Kidney (tissue), 14 donors: ENCODE data around the gene AGR3. TPM values are rescaled to one million over a fixed set of nuclear protein-coding genes. Genes with fewer than 3 reads are reported as not detected.
A peak's percentile ranks its signal among the peaks of the same experiment; 100 is the strongest.

ENCODE experiments used
- DNase-seq, 5 donors: peaks; one replicate each; pipeline ENCODE4 v3.0.0-alpha.2; 2013 to 2020
- FAIRE-seq: peaks from 2 replicates; lab custom pipeline; 2012; peaks lifted over from hg19 to GRCh38; lab: Jason Lieb, UNC
- H3K27ac ChIP-seq, 2 donors: one replicate each; pipeline ENCODE4 v1.7.0; 2013; ENCODE audit warnings: low read depth in 2 of 2, low read length in 2 of 2, inconsistent platforms in 1 of 2
- H3K27me3 ChIP-seq: one replicate; pipeline ENCODE4 v1.7.1; 2013; ENCODE audit warnings: low read length, inconsistent platforms; ENCODE audit not compliant: control insufficient read depth, insufficient read depth
- H3K36me3 ChIP-seq, 3 donors: one replicate each; pipeline versions ENCODE4 v1.7.0 to v1.7.1; 2013; ENCODE audit warnings: low read length in 3 of 3, control low read depth in 1 of 3, inconsistent platforms in 1 of 3; ENCODE audit not compliant: insufficient read depth in 3 of 3, control insufficient read depth in 2 of 3
- H3K4me1 ChIP-seq, 3 donors: one replicate each; pipeline versions ENCODE4 v1.7.0 to v1.7.1; 2013; ENCODE audit warnings: low read length in 3 of 3, inconsistent platforms in 1 of 3, low read depth in 1 of 3; ENCODE audit not compliant: control insufficient read depth in 2 of 3, insufficient read depth in 2 of 3
- H3K4me3 ChIP-seq, 3 donors: one replicate each; pipeline versions ENCODE4 v1.7.0 to v1.8.1; 2013; ENCODE audit warnings: low read length in 3 of 3, control low read depth in 1 of 3, inconsistent platforms in 1 of 3
- H3K9ac ChIP-seq, 3 donors: one replicate each; pipeline versions ENCODE4 v1.7.0 to v1.7.1; 2013; ENCODE audit warnings: low read length in 3 of 3, control low read depth in 1 of 3, inconsistent platforms in 1 of 3
- H3K9me3 ChIP-seq, 3 donors: one replicate each; pipeline versions ENCODE4 v1.7.0 to v1.7.1; 2013; ENCODE audit warnings: low read length in 3 of 3, control low read depth in 1 of 3, inconsistent platforms in 1 of 3; ENCODE audit not compliant: control insufficient read depth in 2 of 3, insufficient read depth in 1 of 3
- CTCF ChIP-seq: IDR thresholded peaks from 3 replicates; pipeline ENCODE4 v1.5.1; 2012; ENCODE audit warnings: mild to moderate bottlenecking, moderate library complexity, borderline replicate concordance; ENCODE audit not compliant: insufficient read depth; ENCODE audit errors: extremely low read depth
- intact Hi-C: fragments of 100-400 bp; cut with DNase I; formaldehyde crosslinking; loops from one replicate; pipeline ENCODE4 v1.11.1; 2022
- polyA plus RNA-seq: library from polyadenylated mRNA; stranded (reverse); fragments of 350-450 nt; fragmentation: Illumina TruSeq; extraction: RNeasy Lipid Tissue Mini Kit (QIAGEN cat#74804); gene quantifications from one replicate; pipeline ENCODE4 v1.2.3, GENCODE V29; 2014; ENCODE audit warnings: low read depth, low replicate concordance; ENCODE audit not compliant: insufficient read depth
- total RNA-seq: library from RNA; stranded (reverse); fragmentation: NEBNext Ultra II Directional; extraction: Animal tissue kit (Norgen Biotek cat#: 25700); gene quantifications from one replicate; pipeline ENCODE4 v1.2.1, GENCODE V29; 2021
- donor health status: control.
- donor health status: control.
- donor health status: control.
- donor health status: control.
- donor health status: control.
- donor health status: DM: yes; HTN: yes; CAD: no.
- donor health status: Normal renal cell carcinoma (clear cell type).

Gene AGR3
- total and polyA plus RNA-seq, 2 donors from 2014 or later, result 1.7 to 20.3 TPM

GRCh38 chr7:16900209-16900768 is 18.5 kb upstream of the AGR3 start:
- TF ChIP-seq CTCF, result no peak
- intact Hi-C loops, result no loop called here
- no peak overlapping the region for H3K4me3 ChIP-seq
- H3K27ac ChIP-seq, result no peak overlapping the region
- no peak overlapping the region for H3K9ac ChIP-seq
- no peaks in the 10 kb centered on the region for H3K4me1 ChIP-seq
- no peaks in the 10 kb centered on the region for H3K9me3 ChIP-seq
- H3K27me3 ChIP-seq, result no peaks in the 10 kb centered on the region
- DNase-seq (no peak), FAIRE-seq (no peak)
- no peaks in the 10 kb centered on the region for H3K36me3 ChIP-seq

GRCh38 chr7:16891874-16892643 is 10.3 kb upstream of the AGR3 start:
- H3K27me3 ChIP-seq, result no peaks in the 10 kb centered on the region
- TF ChIP-seq CTCF, result no peak
- no peaks in the 10 kb centered on the region for H3K9me3 ChIP-seq
- FAIRE-seq (no peak), DNase-seq (no peak)
- H3K27ac ChIP-seq, result no peak overlapping the region
- no peaks in the 10 kb centered on the region for H3K4me1 ChIP-seq
- no peaks in the 10 kb centered on the region for H3K36me3 ChIP-seq
- no peak overlapping the region for H3K9ac ChIP-seq
- H3K4me3 ChIP-seq, result no peak overlapping the region
- intact Hi-C loops, result no loop called here

GRCh38 chr7:16891338-16891737 is 9.6 kb upstream of the AGR3 start:
- Histone ChIP-seq H3K36me3 (no peaks in the 10 kb centered on the region), H3K4me3 (no peak overlapping the region), H3K4me1 (no peaks in the 10 kb centered on the region), H3K9me3 (no peaks in the 10 kb centered on the region), H3K27me3 (no peaks in the 10 kb centered on the region), H3K27ac (no peak overlapping the region), H3K9ac (no peak overlapping the region)
- peak in 3 of 5 donors; percentile 27 to 65 (median 63) for DNase-seq
- TF ChIP-seq CTCF, result peak; percentile 28
- FAIRE-seq, result no peak
- intact Hi-C loops, result no loop called here
